Superior temporal gyrus (tissue), 1 donor: ENCODE results near the gene KRT86.
"Not testable (repeated sequence)": the region's sequence is repeated elsewhere in the genome, so short reads cannot be mapped to it uniquely, and the experiment has no call there.

Experiments
- DNase-seq: peaks from one replicate; pipeline ENCODE4 v3.0.0-alpha.2; 2016; ENCODE audit errors: extremely low spot score

KRT86 gene

GRCh38 chr12:52336641-52337040 is 62.2 kb downstream of the KRT86 start:
- DNase-seq = no peak

DNA sequence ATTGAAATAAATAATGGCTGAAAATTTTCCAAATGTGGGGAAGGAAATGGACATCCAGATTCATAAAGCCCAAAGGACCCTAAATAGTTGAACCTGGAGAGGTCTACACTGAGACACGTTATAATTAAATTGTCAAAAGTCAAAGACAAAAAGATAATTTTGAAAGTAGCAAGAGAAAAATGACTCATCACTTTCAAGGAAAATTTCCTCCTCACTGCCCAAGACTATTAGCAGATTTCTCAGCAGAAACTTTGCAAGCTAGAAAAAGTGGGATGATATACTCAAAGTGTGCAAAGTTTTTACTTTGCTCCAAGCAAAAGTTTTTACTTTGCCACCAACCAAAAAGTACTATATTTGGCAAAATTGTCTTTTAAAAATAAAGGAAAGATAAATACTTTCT is 62.6 kb downstream of the KRT86 start:
- DNase-seq = no peak

GRCh38 chr12:52338241-52338960 is 64.0 kb downstream of the KRT86 start:
- no peak for DNase-seq

DNA sequence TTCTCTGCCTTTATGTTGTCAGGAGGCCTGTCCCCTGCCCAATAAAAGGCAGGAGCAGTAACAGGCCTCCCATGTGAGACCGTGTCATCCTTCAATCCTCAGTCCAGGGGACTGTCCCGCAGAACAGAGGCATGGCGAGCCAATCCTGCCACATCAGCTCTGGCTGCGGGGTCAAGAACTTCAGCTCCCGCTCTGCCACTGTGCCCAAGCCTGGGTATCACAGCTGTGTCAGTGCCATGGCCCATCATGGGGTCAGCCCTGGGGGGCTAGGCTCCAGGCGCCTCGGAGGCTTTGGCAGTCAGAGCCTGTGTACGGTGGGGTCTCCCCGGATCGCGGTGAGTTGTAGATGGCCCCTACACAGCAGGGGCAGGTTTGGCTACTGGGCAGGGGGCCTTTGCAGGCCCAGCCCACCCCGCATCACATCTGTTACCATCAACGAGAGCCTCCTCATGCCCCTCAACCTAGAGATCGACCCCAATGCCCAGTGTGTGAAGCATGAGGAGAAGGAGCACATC is 66.7 kb downstream of the KRT86 start:
- no peak for DNase-seq

GRCh38 chr12:52342781-52343490 is 68.5 kb downstream of the KRT86 start:
- DNase-seq = no peak

DNA sequence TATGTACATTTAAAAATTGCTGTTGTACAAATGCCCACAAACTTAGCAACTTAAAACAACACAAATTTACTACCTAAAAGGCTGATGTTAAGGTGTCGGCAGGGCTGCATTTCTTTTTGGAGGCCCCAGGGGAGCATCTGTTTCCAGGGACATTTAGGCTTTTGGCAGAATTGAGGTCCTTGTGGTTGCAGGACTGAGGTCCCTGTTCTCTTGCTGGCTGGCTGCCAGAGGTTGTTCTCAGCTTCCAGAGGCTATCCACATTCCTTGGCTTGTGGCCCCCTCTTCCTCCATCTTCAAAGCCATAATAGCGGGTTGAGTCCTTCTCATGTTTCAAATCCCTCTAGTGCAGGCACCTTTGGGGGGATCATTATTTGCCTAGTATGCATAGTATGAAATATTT is 69.1 kb downstream of the KRT86 start:
- no peak for DNase-seq

DNA sequence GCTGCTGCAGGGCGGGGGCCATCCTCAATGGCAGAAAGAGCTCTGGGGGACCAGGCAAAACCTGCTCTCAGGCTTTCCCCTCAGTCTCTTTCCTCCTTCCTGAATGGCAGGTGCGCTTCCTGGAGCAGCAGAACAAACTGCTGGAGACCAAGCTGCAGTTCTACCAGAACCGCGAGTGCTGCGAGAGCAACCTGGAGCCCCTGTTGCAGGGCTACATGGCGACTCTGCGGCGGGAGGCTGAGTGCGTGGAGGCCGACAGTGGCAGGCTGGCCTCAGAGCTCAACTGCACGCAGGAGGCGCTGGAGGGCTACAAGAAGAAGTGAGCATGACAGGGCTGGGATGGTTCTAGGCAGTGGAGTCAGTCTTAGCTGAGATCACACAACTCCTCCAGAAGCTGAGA is 69.7 kb downstream of the KRT86 start:
- DNase-seq = no peak

DNA sequence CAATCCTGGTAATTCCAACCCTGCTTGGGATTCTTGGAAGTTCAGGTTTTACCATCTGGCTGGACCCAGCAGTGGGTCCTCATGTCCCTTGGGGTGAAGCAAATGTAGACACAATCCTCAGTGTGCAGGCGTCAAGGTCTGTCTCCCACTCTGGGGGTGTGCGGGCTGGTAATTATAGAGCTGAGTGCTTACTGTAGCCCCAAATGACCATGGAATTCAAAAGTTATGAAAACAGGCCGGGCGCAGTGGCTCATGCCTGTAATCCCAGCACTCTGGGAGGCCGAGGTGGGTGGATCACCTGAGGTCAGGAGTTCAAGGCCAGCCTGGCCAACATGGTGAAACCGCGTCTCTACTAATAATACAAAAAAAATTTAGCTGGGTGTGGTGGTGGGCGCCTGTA is 70.6 kb downstream of the KRT86 start:
- DNase-seq = not testable (repeated sequence)

DNA sequence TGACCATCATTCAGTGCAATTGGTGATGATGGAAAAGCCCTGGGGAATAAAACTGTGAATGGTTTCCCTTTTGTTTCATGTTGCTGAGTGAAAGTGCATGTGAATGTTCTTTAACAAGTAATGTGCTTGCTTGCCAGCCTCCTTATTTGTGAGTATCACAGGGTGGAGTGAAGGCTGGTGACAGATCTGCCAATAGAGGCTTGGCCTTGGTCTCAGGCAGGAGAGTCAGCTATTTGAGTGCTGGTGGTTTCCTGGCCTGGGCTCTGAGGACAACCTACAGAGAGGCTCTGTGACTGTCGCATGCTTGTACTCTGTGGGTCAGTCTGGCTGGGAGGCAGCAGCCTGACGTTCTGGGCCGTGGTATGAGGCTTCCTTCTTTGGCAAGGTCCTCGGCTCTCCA is 72.1 kb downstream of the KRT86 start:
- DNase-seq = no peak

DNA sequence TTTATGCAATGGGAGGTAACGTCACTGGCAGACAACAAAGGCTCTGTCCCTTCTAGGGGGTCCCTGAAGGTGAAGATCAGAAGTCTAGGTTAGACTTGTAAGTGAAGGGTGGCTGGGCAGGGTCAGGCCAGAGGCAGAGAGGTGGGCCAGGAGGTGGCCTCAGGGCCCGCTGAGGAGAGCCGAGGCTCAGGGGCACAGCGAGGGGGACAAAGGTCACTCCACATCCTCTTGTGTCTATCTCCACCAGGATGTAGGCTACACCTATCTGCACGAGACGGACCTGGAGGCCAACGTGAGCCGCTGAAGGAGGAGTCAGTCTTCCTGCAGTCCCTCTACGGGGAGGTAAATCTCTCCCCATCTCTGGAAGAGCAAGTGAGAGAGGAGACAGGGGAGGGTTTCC is 72.6 kb downstream of the KRT86 start:
- no peak for DNase-seq

DNA sequence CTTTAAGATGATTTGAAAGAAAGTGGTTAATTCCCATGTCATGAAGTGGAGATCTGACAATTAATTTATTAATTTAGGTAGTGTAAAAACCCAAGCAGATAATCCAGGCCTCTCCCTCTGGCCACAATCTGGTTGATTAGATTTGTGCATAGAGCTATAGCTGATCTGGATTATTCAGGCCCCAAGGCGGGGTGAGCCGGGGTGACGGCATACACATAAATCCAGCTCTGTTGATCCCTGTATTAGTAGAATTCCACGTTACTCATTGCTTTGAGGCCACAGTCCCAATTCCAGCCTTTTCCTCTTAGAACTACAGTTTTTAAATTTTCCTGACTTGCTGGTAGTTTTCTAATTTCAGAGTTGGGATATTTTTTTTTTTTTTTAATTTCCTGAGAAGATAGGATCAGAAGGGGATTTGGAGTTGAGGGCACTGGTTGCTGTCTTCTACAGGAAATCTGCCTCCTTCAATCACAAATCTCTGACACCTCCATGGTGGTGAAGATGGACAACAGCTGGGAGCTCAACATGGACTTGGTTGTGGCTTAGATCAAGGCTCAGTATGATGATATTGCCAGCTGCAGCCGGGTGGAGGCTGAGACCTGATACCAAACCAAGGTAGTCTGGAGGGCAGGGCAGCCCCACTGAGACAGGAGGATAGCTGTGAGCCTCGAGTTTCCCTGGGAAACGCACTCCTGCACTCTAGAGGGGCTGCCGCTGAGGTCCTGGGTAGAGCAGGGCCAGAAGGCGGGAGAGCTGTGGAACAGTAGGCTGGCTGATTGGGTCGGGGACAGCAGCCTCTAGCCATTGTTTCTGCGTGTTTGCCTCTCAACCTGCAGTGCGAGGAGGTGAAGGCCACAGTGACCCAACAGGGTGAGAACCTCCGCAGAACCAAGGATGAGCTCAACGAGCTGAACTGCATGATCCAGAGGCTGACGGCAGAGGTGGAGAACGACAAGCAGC is 73.4 kb downstream of the KRT86 start:
- DNase-seq = no peak

GRCh38 chr12:52349196-52349595 is 74.8 kb downstream of the KRT86 start:
- DNase-seq = no peak

DNA sequence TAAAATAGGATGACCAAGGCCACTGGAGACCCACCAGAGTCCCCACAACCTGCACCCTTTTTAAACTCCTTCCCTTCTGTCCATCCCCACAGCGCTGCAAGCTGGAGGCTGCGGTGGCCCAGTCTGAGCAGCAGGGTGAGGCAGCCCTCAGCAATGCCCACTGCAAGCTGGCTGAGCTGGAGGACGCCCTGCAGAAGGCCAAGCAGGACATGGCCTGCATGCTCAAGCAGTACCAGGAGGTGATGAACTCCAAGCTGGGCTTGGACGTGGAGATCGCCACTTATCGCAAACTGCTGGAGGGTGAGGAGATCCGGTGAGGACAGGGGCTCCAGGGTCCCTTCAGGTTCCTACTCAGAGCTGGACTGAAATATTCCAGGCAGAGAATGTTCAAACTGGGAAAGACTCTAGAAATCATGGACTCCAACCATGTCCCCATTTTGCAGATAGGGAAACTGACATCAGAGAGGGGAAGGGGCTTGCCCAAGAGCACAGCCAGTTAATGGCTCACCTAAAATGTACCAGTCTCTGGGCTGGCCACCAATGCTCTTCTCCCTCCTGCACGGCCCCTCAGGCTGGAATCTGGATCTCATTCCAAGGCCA is 75.7 kb downstream of the KRT86 start:
- no peak for DNase-seq

DNA sequence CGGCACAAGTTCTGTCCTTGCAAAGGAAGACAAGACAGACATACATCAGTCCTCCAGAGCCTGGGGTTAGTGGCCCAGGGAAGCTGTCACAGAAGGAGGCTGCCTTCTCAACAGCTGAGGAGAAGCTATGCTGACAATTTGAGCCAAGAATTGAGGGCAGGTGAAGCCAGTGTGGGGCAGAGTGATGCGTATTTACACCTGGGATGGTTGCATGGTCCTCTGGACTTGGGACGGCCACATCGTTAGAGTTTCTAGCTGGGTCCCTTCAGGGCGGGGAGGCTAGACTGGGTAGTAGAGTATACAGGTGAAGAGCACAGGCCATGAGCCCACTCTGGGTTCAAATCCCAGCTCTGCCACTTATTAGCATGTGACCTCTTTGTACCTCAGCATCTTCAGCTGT is 76.3 kb downstream of the KRT86 start:
- no peak for DNase-seq

- peak; percentile 43 for DNase-seq
Observed at GRCh38 chr12:52351196-52352059, 77.0 kb downstream of the KRT86 start.

GRCh38 chr12:52352951-52353350 is 78.5 kb downstream of the KRT86 start:
- no peak for DNase-seq

DNA sequence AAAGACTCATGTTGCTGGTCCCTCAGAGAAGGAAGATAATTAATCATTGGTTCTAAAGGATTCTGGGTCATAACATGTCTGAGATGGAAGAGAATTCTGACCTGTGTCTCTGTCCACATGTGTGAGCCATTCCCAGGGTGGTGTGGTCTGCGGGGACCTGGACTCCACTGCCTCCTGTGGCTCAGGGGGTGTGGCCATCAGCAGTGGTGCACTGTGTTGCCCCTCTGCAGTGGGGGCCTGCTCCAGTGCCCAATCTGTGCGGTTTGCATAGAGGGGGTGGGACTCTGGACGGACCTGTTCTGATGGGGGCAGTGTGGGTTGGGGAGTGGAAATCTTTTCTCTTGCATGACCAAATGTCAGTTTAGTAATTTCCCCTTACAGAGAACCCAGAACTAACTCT is 79.3 kb downstream of the KRT86 start:
- no peak for DNase-seq

- DNase-seq = no peak
Observed at GRCh38 chr12:52354200-52354599, 79.8 kb downstream of the KRT86 start.

DNA sequence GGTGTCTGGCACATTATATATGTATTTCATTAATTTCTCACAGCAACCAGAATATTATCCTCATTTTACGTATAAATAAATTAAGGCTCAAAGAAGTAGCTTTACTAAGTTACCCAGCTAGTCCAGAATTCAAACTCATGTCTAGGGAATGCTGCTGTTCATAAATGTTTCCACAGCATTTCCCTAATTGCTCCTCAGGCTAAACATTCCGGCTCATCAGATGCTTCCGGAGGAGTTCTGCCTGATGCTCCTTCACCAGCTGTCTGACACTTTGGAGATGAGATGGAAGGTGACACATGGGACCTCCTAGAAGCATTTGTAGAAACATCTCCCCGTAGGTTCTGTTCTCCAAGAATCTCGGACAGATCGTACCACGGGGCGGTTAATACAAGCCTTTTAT is 80.7 kb downstream of the KRT86 start:
- DNase-seq = no peak

DNA sequence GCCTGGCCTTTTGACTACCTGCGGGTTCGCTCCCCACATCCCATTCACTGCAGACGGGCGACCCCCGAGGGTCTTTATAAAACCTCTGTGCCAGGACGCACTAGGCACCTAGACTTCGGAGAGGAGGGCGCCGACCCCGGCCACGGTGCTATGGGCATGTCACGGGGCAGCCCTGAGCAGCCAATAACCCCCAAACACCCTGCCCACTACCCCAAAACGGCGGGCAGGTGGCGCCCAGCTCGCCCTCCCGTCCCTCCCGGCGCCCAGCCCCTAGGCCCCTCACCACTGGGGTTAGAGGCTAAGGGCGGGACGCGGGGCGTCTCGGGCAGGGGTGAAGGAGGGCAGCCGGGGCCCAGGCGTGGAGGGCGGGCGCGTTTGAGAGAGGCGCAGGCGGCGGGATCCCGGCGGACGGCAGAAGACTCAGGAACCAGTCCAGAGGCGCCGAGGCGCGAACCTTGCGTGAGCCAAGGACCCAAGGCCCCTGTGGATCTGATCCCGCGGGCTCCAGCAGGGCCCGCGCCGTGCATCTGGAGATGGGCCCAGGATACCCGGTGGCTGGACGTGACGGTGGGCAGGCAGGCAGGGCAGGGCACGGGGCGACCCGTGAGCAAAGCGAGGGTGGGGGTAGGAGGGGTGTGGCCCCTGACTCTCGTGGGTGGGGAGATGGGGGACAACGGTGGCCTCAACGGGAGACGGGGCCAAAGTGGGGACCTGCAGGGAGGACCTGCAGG is 81.8 kb downstream of the KRT86 start:
- DNase-seq = no peak
